Astrocyte (in vitro differentiated cells and primary cell): ENCODE data around the gene BCAS1. TPM values are rescaled to one million over a fixed set of nuclear protein-coding genes. Genes with fewer than 3 reads are reported as not detected.

Experiments used
- DNase-seq: peaks from one replicate; pipeline ENCODE4 v3.0.0-alpha.2; 2010; ENCODE audit warnings: low read depth
- FAIRE-seq: peaks from 2 replicates; lab custom pipeline; 2011; peaks lifted over from hg19 to GRCh38; lab: Jason Lieb, UNC
- H2AFZ ChIP-seq: 2 replicates; pipeline ENCODE4 v1.6.0; 2012; ENCODE audit warnings: low read depth, low read length, inconsistent platforms
- H3K27ac ChIP-seq: 2 replicates; pipeline ENCODE4 v1.5.1; 2011; ENCODE audit warnings: low read depth, low read length, inconsistent platforms
- H3K27me3 ChIP-seq: 2 replicates; pipeline ENCODE4 v1.6.0; 2011; ENCODE audit warnings: low read length, inconsistent platforms; ENCODE audit not compliant: insufficient read depth
- H3K36me3 ChIP-seq: 2 replicates; pipeline ENCODE4 v1.5.1; 2011; ENCODE audit warnings: low read length, inconsistent platforms; ENCODE audit not compliant: insufficient read depth
- H3K4me1 ChIP-seq: 2 replicates; pipeline ENCODE4 v1.5.1; 2011; ENCODE audit warnings: low read length, inconsistent platforms; ENCODE audit not compliant: insufficient read depth
- H3K4me2 ChIP-seq: 2 replicates; pipeline ENCODE4 v1.6.0; 2012; ENCODE audit warnings: low read length, inconsistent platforms
- H3K4me3 ChIP-seq: 2 replicates; pipeline ENCODE4 v1.5.1; 2011; ENCODE audit warnings: low read depth, mild to moderate bottlenecking, low read length, inconsistent platforms; ENCODE audit not compliant: insufficient read depth
- H3K79me2 ChIP-seq: 2 replicates; pipeline ENCODE4 v1.6.0; 2012; ENCODE audit warnings: mild to moderate bottlenecking, low read length, inconsistent platforms; ENCODE audit not compliant: insufficient read depth
- H3K9ac ChIP-seq: 2 replicates; pipeline ENCODE4 v1.6.0; 2012; ENCODE audit warnings: mild to moderate bottlenecking, low read length, inconsistent platforms
- H3K9me3 ChIP-seq: 2 replicates; pipeline ENCODE4 v1.5.1; 2012; ENCODE audit warnings: low read depth, mild to moderate bottlenecking, low read length, inconsistent platforms; ENCODE audit not compliant: insufficient read depth
- H4K20me1 ChIP-seq: 2 replicates; pipeline ENCODE4 v1.6.0; 2012; ENCODE audit warnings: low read length, inconsistent platforms; ENCODE audit not compliant: insufficient read depth
- H3K27ac Mint-ChIP-seq: one replicate; pipeline ENCODE4 v1.8.0; 2021; ENCODE audit warnings: mild to moderate bottlenecking, mixed read lengths; ENCODE audit not compliant: unreplicated experiment
- H3K27me3 Mint-ChIP-seq: one replicate; pipeline ENCODE4 v1.8.0; 2021; ENCODE audit warnings: low read depth, mixed read lengths; ENCODE audit not compliant: unreplicated experiment
- H3K36me3 Mint-ChIP-seq: one replicate; pipeline ENCODE4 v1.8.0; 2021; ENCODE audit warnings: low read depth, mixed read lengths; ENCODE audit not compliant: unreplicated experiment
- H3K4me1 Mint-ChIP-seq: one replicate; pipeline ENCODE4 v1.8.0; 2021; ENCODE audit warnings: low read depth, mixed read lengths; ENCODE audit not compliant: unreplicated experiment
- H3K4me3 Mint-ChIP-seq: one replicate; pipeline ENCODE4 v1.8.0; 2021; ENCODE audit warnings: mild to moderate bottlenecking, moderate library complexity, mixed read lengths; ENCODE audit not compliant: unreplicated experiment
- H3K9me3 Mint-ChIP-seq: one replicate; pipeline ENCODE4 v1.8.0; 2021; ENCODE audit warnings: mild to moderate bottlenecking, mixed read lengths; ENCODE audit not compliant: unreplicated experiment
- CTCF ChIP-seq: IDR thresholded peaks from 2 replicates; pipeline ENCODE4 v1.5.1; 2011; ENCODE audit warnings: low read depth, mild to moderate bottlenecking, inconsistent platforms, low read length, moderate library complexity; ENCODE audit not compliant: insufficient read depth
- EZH2 ChIP-seq: IDR thresholded peaks from 2 replicates; pipeline ENCODE4 v1.6.1; 2012; ENCODE audit warnings: mild to moderate bottlenecking, low read length, inconsistent platforms; ENCODE audit not compliant: insufficient read depth
- total RNA-seq: library from RNA; stranded (reverse); gene quantifications from 2 replicates; pipeline ENCODE4 v1.2.1, GENCODE V29; 2021

Gene BCAS1
- total RNA-seq, 1 donor from 2014 or later, result not detected

DNA sequence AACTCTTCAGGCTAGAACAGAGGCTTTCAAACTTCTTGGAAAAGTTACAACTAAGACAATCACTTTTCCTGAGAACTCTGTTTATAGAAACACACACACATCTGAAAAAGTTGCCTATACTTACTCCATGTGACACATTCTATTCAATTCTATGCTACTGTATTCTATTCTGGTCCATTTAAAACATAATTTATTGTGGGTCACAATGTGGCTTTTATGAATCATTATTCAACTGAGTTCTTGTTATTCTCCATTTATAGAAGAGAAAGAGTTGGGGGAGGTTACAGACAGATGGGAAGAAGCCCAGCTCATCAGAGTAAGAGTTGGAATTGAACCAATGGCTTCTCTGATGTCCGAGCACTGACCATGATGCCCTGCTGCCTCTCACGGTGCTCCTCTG lies 21.6 kb upstream of the BCAS1 start:
- no peaks in the 10 kb centered on the region for H3K79me2 ChIP-seq
- H3K4me2 ChIP-seq, result no peak overlapping the region
- DNase-seq (no peak), FAIRE-seq (no peak)
- H4K20me1 ChIP-seq, result no peaks in the 10 kb centered on the region
- Mint-ChIP-seq H3K9me3 (no peaks in the 10 kb centered on the region), H3K4me3 (no peak overlapping the region), H3K36me3 (no peaks in the 10 kb centered on the region), H3K27ac (no peak overlapping the region), H3K4me1 (peaks cover 8% of the 10 kb centered on the region), H3K27me3 (no peaks in the 10 kb centered on the region)
- no peaks in the 10 kb centered on the region for H3K27me3 ChIP-seq
- no peak overlapping the region for H2AFZ ChIP-seq
- no peak overlapping the region for H3K4me3 ChIP-seq
- H3K9me3 ChIP-seq, result no peaks in the 10 kb centered on the region
- H3K9ac ChIP-seq, result no peak overlapping the region
- TF ChIP-seq CTCF (no peak), EZH2 (no peak)
- H3K36me3 ChIP-seq, result no peaks in the 10 kb centered on the region
- H3K4me1 ChIP-seq, result no peaks in the 10 kb centered on the region
- no peak overlapping the region for H3K27ac ChIP-seq

GRCh38 chr20:54091120-54091480 lies 20.7 kb upstream of the BCAS1 start:
- no peak for DNase-seq
- Histone ChIP-seq H2AFZ (no peak overlapping the region), H3K27me3 (no peaks in the 10 kb centered on the region), H3K79me2 (no peaks in the 10 kb centered on the region), H3K36me3 (no peaks in the 10 kb centered on the region), H3K9ac (no peak overlapping the region), H3K4me2 (no peak overlapping the region), H3K4me1 (no peaks in the 10 kb centered on the region), H3K9me3 (no peaks in the 10 kb centered on the region), H3K4me3 (no peak overlapping the region), H4K20me1 (no peaks in the 10 kb centered on the region), H3K27ac (no peak overlapping the region)
- TF ChIP-seq EZH2 (no peak), CTCF (no peak)
- Mint-ChIP-seq H3K27me3 (no peaks in the 10 kb centered on the region), H3K27ac (no peak overlapping the region), H3K9me3 (no peaks in the 10 kb centered on the region), H3K4me1 (peaks cover 12% of the 10 kb centered on the region), H3K36me3 (no peaks in the 10 kb centered on the region), H3K4me3 (no peak overlapping the region)
- no peak for FAIRE-seq

DNA sequence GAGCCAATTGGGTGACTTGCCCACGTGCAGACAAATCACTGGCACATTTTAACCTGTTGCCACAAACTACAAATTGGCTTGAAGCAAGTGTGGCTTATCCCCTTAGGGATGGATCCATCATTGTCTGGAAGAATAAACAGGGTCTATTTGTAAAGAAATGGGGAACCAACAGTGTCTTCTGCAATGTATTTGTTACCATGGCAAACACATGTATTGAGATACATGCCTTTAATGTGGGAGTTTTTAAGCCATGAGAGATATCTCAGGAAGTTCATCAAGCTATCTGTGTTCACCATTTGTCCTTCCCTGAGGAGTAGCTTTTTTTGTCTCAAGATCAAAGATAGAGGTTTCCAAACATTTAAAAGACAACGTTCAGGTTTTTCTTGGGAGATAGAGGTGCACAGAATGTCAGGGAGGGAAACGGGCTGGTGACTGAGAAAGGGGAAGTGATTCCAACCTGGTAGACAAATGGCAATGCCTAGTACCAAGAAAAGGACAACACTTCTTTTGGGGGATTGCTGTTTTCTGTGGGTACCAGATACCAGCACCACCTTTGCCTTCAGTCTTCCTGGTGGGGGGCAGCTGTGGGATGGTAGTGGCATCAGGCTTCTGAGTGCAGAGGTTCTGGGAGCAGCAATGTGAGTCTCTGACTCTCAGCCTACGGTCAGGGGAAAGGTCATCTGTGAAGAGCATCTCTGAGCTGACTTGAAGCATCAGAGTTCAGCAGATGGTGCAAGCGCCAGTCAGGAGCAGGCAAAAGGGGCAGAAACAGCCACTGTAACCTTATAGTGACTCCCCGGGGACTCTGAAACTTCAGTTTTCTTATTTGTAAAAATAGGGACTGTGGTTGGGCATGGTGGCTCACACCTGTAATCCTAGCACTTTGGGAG lies 20.1 kb upstream of the BCAS1 start:
- no peaks in the 10 kb centered on the region for H3K79me2 ChIP-seq
- no peaks in the 10 kb centered on the region for H3K36me3 ChIP-seq
- no peak overlapping the region for H3K9ac ChIP-seq
- TF ChIP-seq EZH2 (no peak), CTCF (no peak)
- H3K27me3 ChIP-seq, result no peaks in the 10 kb centered on the region
- H3K4me1 Mint-ChIP-seq, result peaks cover 12% of the 10 kb centered on the region
- no peaks in the 10 kb centered on the region for H3K9me3 Mint-ChIP-seq
- H3K4me2 ChIP-seq, result no peak overlapping the region
- H3K27ac ChIP-seq, result no peak overlapping the region
- FAIRE-seq (no peak), DNase-seq (no peak)
- H3K9me3 ChIP-seq, result no peaks in the 10 kb centered on the region
- H3K36me3 Mint-ChIP-seq, result no peaks in the 10 kb centered on the region
- H3K27me3 Mint-ChIP-seq, result no peaks in the 10 kb centered on the region
- no peaks in the 10 kb centered on the region for H4K20me1 ChIP-seq
- H3K27ac Mint-ChIP-seq, result no peak overlapping the region
- no peak overlapping the region for H3K4me3 Mint-ChIP-seq
- H3K4me3 ChIP-seq, result no peak overlapping the region
- H2AFZ ChIP-seq, result no peak overlapping the region
- H3K4me1 ChIP-seq, result no peaks in the 10 kb centered on the region
